GM19463 (cell line): ENCODE data around the gene ATXN1.
"Not testable (repeated sequence)": the region's sequence is repeated elsewhere in the genome, so short reads cannot be mapped to it uniquely, and the experiment has no call there.

ENCODE experiments used
- ATAC-seq: cut with Tn5 transposase; IDR thresholded peaks from one replicate; pipeline ENCODE4 v1.9.1; 2021; ENCODE audit warnings: mild to moderate bottlenecking, moderate library complexity; ENCODE audit not compliant: unreplicated experiment

The ATXN1 gene

DNA sequence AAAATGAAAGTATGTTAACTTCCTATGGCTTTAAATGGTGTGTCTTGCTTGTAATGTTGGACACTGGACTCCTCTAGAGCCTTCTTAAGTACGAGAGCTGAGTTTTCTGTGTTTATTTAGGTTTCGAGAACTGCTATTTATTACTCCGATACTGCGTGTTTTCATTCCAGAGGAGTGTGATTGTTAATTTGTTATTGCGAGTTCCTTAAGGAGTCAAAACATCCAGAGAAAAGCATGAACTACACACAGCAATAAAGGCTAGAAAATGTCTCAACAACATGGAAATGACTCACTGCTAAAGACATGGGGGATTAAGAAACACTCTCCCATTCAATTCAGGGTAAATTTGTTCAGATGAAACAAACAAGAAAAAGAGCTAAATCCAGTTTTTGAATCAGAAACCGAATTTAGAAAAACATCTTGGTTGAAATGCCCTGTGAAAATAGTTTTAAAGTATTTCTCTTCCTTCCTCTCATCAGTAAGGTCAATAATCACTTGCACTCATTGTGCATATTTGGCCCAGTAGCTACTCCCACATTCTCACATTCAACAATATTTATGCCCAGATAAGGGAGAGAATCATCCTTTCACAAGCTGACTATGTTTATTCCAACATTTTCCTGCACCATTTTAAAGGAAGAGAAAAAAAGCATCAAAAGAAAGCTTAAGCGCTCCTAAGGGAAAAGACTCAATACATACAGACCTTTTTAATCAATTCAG lies 36.0 kb downstream of the ATXN1 start:
- ATAC-seq = no peak

DNA sequence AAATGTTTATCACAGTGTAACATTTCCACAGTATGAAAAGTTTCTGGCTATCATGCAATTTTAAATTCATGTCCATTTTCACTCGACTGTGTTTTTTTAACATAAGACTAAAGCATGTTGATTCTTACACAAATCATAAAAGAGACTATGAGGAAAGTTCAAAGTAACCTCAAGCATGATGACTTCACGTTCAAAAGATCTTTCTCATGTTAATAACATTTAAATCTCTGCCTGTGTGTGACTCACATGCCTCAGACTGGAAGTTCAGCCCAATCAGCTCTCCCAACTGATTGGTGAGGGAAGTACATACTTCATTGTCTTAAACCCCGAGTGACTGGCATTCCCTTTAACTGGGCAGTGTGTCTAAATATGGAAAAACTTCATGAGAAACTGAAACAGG lies 37.4 kb downstream of the ATXN1 start:
- no peak for ATAC-seq

DNA sequence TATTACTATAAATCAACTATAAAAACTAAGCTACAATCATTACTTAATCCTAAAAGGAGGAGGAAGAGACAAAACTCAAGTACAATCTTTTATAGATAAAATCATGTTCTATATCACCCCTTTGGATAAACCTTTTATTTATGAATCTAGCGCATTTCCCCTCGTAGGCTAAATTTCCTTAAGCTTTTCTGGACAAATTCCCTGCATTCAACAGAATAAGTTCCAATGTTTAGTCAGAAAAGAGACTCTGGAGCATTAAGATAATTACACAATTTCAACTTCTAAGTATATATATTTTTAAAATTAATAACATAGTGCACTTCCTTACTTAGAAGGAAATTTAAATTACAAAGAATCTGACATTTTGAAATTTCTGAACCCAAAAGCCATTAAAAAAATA lies 37.9 kb downstream of the ATXN1 start:
- no peak for ATAC-seq

DNA sequence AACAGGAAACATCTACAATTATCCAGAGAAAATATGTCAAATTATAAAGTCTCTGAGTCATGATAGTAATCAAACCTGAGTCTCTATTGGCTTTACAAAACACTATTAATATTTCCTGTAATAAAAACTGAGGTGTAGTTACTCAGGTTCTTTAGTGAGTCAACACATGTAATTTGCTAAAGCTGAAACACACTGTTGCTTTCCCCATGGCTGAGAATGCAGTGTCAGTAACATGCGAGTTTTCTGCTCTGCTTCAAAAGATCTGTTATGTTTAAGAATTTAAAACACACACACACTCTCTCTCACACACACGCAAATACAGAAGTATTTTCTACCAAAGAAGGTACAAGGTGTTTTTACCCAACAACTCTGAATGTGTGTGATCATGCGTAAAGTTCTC lies 38.6 kb downstream of the ATXN1 start:
- no peak for ATAC-seq

DNA sequence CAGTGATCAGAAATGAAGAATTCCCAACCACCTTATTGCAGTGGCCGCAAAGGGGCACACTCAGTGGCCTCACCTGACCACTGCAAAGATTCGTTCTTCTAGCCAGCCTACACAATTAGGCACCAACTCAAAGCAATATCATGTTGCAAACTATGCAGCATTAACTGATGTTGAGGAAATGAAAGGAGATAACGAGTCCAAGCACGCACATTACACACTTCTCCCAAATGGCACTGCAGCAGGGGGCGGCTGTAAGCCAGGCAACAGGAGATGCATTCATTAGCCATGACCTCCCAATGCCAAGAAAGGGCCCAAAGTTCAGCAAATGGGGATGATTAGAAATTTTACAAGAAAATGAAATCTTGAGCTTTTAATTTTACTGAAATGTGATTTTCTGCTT lies 39.3 kb downstream of the ATXN1 start:
- no peak for ATAC-seq

- ATAC-seq = no peak
Observed at GRCh38 chr6:16720861-16721260, 40.4 kb downstream of the ATXN1 start.

DNA sequence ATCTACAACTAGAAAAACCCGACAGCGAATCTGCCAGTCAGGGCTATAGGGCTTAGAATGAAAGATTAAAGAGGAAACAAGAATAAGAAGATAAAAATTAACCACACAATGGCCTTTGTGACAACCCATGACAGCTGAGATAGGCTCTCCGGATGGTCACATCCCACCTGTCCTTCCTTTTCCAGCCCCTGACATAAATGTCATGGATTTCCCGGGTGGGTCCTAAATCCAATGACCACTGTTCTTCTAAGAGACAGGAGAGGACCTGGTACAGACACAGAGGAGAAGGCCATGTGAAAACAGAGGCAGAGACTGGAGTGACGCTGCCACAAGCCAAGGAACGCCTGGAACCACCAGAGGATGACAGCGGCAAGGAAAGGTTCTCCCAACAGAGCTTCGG lies 41.8 kb downstream of the ATXN1 start:
- no peak for ATAC-seq

DNA sequence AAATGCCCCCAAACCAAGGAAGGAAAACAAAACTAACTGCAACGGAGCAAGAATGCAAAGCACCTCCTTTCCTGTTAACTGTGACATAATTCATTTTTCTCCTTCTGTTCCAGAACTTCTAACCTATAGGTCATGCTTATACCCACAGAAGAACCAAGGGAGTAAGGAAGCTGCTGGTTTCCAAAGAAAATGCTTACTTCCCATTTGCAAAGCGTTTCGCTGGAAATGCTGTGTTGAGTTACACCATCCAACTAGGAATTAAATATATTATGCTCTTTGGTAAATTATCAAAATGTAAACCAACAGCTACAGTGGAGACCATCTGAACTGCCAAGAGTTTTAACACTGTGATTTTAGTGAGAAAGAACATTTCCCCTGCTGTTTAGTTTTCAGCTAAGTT lies 42.9 kb downstream of the ATXN1 start:
- no peak for ATAC-seq

DNA sequence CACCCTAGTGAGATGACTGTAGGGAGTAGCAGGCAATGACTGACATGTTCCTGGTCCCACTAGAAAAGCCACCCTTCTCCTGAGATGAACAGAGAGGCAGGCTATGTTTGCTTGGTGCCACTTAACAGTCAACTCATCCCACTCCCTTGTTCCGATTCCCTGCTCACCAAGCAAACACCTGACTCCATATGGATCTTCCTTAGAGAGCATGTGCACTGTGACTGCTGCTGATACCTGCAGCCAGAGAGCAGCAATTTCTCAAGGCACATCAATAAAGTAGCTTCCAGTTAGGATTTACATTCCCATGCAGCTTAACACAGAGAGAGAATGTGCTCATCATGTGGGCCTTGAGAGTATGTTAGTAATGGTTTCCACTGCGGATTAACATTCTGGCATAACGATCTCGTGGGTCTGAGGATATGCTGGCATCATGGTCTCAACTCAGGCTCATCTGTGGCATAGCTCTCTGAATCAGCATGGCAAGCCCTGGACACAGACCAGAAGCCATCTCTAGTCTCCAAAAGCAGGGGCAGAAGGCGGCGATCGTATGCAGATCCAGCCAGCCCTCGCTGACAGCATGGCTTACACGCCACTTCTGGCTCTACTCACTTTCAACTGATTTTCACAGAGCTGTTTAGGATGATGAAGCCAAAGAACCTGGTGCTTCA lies 43.9 kb downstream of the ATXN1 start:
- no peak for ATAC-seq

GRCh38 chr6:16716321-16716858 lies 44.9 kb downstream of the ATXN1 start:
- no peak for ATAC-seq

- ATAC-seq = no peak
Observed at GRCh38 chr6:16713597-16713996, 47.7 kb downstream of the ATXN1 start.

GRCh38 chr6:16712931-16713484 lies 48.3 kb downstream of the ATXN1 start:
- peak; percentile 37 for ATAC-seq

DNA sequence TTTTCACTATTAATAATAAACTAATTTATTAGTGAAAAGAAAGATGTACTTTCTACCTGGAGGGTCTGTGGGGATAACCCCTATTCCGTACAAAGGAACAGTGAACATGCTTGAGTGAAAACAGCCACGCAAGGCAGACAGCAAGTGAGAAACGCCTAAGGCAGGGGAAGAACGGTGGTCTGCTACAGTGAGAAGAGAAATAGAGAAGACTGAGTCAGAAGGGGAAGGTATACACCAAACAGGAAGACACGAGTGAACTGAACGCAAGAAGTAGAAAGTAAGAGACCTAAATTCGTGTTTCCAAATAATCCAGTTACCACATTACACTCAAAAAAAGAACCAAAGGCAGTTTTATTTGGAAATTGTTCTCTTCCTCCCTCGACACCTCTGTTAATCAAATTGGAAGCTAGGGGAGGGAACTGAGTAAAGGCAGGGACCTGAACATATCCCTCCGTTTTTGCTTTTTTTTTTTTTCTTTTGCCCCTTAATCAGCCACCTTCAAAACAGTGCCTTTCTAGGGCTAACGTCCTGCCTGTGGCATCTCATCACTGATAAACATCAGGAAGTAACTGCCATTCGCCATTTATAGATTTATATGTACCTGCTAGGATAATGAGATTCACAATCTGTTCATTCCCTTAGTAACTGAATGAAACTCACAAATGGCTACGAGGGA lies 48.9 kb downstream of the ATXN1 start:
- ATAC-seq = peak; percentile 67

DNA sequence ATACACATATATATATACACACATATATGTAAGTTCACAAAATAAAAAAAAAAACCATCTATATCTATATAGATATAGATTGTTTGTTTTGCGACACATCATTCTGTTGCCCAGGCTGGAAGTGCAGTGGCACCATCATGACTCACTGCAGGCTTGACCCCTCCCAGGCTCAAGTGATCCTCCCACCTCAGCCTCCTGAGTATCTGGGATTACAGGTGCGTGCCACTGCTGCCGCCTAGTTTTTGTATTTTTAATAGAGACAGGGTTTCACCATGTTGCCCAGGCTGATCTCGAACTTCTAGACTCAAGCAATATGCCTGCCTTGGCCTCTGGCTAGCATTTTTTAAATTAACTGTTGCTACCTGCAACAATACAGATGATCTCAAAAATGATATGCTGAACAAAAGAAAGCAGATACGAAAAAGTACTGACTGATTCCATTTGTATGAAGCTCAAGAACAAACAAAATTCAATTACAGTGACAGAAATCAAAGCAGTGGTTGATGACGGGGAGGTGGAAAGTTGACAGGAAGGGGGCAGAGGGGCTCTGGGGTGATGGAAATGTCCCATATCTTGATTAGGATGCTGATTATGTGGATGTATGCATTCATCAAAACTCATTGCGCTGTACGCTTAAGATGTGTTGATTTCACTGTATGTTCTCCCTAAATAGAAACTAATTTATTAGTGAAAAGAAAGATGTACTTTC lies 49.6 kb downstream of the ATXN1 start:
- peak; percentile 2 for ATAC-seq

- ATAC-seq = peak; percentile 49
Observed at GRCh38 chr6:16706911-16707783, 54.1 kb downstream of the ATXN1 start.

DNA sequence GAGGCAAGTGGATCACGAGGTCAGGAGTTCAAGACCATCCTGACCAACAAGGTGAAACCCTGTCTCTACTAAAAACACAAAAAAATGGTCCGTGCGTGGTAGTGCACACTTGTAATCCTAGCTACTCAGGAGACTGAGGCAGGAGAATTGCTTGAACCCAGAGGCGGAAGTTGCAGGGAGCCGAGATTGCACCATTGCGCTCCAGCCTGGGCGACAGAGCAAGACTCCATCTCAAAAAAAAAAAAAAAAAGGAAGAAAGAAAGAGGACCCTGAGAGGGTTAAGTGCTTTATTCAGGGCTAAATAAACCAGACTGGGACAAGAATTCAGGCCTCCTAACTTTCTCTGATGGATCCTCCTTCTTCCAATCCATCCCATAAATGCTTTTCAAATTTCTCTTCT lies 54.8 kb downstream of the ATXN1 start:
- not testable (repeated sequence) for ATAC-seq

DNA sequence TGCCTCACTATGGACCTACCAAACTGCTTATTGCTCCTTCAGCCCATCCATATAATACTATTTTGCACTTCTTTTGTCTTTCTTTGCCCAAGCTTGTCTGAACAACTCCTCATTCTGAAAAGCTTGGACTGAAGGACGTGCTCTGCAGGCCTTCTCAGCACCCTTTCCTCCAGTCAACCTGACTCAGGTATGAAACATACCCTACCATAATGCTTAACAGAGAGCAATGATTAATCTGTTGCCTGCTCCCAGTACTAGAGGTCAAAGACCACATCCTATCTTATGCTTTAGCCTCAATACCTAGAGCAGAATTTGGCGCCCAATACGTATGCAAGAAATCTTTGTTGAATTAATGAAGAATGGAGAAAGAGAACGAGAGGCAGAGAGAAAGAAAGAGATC lies 55.2 kb downstream of the ATXN1 start:
- ATAC-seq = no peak

GRCh38 chr6:16705081-16705993 lies 55.9 kb downstream of the ATXN1 start:
- no peak for ATAC-seq
